GM21367 (cell line): ENCODE measurements around the gene CCHCR1.

ENCODE experiments used
- ATAC-seq: cut with Tn5 transposase; IDR thresholded peaks from one replicate; pipeline ENCODE4 v1.9.1; 2021; ENCODE audit not compliant: unreplicated experiment

Gene CCHCR1

GRCh38 chr6:31132806-31133205 is 24.8 kb downstream of the CCHCR1 start:
- ATAC-seq = no peak

- ATAC-seq = no peak
These were observed 26.0 kb downstream of the CCHCR1 start for GRCh38 chr6:31131595-31131994.

DNA sequence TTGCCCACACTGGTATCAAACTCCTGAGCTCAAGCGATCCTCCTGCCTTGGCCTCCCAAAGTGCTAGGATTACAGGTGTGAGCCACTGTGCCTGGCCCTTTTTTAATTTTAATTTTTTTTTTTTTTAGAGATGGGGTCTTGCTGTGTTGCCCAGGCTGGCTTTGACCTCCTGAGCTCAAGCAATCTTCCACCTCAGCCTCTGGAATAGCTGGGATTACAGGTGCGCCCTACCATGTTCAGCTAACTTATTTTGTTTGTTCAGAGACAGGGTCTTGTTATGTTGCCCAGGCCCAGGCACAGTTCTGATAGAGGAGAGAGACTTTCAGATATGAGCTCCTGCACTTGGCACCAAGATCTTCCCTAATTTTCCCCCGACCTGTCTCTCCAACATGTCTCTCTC is 26.9 kb downstream of the CCHCR1 start:
- ATAC-seq = no peak

DNA sequence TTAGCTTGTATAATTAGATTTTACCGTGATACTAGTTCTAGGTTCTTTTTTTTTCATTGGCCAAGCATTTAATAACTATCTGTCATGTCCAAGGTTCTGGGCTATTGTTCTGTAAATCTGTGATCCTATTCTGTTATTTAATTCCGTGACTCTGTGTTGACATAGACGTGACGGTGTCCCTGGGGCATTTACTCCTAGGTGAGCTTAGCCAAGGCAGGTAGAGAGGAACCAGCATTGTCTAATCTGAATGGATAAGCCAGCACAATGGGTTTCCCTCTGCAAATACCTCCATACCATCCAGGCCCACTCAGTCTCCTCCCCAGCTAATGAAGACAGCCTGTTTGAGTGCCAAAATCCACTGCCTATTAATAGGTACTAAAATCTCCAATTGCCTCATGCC is 28.5 kb downstream of the CCHCR1 start:
- ATAC-seq = no peak

DNA sequence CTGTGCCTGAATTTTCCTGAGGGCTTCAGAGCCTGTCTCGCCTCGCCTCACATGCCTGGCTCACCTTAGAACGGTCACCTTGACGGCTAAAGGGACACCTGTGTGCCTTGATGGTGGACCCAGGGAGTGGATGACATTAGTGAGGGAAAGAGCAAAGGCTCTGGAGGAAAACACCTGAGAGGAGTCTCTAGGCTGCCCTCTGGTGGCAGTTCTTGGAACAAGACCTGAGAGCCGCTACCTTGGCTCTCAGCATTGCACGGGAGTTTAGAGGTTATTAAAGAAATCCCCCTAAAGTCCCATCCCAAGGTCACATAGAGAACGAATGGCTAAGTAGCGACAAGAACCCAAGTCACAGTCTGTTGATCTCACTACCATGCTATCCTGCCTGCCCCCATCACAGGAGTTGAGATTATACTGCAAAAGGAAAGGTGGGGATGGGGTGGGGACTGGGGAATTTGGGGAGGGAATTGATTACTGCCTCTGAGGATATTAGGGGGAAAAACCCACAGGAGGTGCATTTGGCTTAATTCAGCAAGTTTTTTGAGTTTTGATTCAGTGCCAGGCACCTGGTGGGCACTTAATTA is 29.4 kb downstream of the CCHCR1 start:
- ATAC-seq = no peak

DNA sequence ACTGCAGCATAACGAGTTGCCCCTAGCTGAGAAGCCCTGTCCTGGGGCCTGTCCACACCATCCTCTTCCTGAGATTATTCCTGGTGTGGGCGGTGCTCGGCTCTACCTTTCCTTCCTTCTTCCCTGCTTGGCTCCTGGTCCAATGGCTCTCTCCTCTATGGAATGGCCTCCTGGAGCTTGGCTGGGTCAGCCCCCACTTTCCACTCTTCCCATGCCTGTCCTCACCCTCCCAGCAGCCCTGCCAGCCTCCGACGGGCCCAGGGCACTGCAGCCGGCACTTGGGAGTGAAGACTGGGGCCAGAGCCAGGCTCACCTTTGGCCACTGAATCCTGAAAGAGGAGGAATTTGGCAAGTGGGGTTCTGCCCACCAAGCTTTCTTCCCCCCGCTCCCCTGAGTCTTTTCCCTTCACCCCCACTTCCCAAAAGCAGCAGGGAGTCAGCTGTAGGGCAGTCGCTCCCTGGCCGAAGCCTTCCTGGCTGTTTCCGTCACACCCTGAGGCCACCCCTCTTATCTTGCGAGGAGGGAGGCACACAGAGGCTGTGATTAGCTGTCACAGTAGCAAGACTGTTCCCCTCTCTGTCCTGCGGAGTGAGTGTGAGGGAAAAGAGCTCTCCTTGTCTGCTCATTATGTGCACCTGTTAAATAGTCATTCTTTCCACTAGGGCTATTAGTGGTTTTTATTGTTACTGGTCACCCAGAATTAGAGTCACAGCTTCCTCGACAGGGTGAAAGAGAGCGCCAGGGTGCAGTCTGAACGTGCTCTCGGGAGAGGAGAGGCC is 31.0 kb downstream of the CCHCR1 start:
- ATAC-seq = no peak

DNA sequence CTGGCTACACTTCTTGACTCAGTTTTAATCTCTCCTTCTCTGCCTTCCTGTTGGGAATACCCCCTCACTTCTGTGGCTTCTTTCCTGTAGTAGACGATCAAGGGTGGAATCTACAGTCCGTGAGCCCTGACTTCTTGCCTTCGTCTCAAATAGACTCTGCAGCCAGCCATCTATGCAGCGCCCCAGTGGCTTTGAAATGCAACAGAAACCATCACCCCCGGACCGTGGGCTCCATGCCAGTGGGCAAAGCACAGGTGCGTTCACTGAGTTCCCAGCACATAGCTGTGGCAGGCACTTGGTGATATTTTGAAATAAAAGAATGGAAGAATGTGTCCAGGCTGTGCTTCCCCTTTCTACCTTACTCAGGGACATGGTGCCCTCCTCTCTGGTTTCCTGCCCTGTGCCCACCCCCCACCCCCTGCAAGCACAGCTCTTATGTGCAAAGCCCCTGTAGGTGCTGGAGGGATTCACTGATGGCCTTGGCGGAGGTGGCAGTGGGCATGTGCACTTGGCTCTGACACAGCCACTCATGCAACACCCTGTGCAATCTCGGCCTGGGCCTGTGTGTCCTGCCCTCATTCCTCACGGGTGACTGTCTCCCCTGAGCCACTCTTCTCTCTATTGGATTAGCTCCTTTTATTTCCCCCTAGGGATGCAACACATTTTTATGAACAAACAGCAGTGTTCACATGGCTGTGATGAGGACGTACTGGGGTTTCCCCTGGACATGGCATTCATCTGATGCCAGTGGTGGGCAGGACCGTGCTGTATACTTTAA is 31.8 kb downstream of the CCHCR1 start:
- no peak for ATAC-seq

DNA sequence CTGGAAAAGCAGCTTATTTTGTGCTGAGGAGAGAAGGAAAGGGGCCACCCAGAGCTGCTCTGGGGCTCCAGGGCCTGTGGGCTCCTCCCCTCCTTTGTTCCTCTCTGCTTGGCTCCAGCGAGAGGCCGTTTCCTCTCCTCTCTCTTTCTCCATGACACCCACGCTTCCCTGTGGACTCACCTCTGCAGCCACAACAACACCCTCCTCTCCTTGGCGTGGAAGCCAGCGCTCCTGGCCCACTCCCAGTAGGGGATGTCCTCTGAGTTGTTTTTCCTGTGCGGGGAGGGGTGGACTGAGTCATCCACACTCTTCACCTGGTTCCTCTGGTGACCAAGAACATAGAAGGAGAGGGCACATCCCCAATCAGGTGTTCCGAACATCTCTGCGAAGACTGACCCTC is 32.4 kb downstream of the CCHCR1 start:
- ATAC-seq = no peak

DNA sequence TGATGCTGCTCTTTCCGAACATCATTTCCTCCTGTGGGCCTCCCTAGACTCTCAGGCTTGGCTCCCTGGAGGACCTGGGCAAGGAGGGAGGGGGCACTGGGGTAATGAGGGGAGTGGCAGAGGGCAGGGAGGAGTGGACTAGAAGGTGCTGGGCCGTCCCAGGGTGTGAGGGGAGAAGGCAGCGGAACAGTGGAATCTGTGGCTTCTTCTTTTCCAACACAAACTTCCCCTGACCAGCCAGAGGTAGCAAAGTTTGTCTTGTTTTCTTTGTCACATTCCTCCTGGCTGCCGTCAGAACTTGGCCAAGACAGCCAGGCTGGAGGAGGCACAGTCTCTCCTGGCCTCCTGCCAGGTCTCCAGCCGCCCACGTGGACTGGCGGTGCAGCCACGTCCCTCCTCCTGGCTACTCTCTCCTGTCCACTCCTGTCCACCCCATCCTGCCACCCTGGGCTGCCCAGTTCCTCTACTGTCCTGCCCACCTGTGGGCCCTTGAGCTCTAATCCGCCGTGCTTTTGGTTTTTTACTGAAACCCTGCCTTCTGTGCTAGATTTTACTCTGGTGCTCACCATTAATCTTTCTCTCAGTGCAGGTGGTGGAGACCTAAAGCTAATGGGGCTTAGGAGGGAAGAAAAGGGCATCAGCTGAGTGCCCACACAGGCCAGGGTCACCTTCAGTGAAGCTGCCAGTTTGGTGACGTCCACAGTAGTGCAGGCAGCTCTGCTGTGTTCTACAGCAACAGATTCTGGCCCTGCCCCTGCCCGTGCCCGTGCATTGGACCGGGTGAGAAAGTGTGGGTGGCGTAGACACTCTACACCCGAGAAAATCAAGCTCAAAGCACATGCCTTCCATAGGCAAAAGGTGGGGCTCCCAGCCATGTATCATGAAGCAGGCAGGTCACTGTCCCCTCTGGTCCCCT is 34.6 kb downstream of the CCHCR1 start:
- ATAC-seq = no peak

DNA sequence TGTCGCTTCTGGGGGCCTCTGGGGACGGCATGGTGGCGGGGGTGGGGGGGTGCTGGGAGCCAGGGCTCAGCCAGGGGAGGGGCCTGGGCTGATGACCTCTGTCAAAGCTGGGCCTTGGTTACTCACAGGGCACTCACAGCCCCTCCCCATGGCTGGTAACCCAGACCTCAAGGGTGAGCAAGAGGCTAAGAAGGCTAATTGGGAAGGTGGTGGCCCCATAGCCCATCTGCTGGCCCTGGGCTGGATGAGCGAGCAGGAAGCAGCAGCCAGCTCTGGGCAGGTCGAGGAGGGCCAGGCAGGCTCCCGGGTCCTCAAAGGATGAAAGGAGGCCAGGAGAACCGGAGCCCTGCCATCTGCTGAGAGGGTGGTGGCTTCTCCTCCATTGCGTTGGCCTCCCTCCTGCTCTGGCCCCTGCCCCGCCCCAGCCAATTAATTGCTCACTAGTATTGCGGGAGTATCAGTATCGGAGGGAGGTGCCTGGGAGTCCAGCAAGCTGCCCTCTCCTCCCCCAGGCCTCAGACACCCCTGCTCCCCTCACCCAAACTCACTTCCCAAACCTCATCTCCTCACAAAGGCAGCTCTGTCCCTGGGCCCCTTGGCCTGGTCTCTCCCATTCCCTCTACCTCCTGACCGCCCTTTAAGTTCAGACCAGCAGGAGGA is 36.3 kb downstream of the CCHCR1 start:
- ATAC-seq = no peak

DNA sequence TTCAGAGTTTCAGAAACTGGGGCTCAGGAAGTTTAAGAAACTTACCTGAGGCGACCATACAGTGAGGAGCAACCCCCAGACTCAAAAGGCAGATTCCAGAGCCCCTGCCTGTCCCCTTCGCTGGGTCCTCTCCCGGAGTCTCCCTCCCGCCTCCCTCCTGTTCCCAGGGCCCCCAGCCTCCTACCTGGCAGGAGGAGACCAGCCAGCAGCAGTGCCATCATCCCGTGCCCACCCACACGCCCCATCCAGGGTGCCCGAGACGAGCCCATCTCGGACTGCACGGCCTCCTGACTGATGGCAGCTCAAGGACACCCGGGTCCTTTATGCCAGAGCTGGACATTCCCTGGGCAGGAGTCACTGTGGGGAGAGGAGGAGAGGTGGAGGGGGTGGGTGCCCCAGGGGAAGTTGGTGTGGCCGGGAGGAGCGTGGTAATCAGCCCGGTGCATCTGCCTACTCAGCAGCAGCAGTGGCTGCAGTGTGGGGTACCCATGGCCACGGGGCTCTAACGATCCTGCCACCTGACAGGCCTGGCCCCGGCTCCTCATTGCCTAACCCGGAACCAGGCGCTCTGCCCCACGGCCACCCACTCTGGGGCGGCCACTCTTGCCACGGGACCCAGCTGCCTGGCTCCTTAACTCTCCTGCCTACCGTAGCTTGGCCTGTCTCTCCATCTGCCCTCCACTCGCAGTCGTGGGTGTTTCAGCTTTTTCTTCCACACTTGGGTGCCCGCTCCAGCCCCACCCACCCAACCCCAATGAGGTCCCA is 37.3 kb downstream of the CCHCR1 start, which contains the start of gene CDSN:
CDSN (minus strand) TSS at position 296 of the 765 bp plus-strand sequence; CDS start at position 269, 27 bp downstream.
- no peak for ATAC-seq

DNA sequence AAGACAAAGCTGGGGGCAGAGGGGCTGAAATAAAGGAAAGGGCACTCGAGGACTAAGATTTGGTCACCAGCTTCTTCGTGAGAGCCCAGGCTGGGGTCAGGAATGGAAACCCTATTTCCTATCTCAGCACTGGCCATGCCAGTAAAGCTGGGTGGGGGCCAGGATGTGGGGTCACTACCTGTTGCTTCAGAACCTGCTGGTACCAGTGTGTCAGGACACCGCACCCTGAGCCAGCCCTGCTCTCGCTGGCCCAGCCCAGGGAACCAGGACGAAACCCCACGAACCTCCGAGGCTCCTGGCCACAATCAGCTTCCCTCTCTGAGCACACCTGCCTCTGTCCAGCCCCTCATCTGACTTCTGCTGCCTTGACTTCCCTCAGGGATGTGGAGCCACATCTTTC is 39.4 kb downstream of the CCHCR1 start:
- ATAC-seq = no peak

DNA sequence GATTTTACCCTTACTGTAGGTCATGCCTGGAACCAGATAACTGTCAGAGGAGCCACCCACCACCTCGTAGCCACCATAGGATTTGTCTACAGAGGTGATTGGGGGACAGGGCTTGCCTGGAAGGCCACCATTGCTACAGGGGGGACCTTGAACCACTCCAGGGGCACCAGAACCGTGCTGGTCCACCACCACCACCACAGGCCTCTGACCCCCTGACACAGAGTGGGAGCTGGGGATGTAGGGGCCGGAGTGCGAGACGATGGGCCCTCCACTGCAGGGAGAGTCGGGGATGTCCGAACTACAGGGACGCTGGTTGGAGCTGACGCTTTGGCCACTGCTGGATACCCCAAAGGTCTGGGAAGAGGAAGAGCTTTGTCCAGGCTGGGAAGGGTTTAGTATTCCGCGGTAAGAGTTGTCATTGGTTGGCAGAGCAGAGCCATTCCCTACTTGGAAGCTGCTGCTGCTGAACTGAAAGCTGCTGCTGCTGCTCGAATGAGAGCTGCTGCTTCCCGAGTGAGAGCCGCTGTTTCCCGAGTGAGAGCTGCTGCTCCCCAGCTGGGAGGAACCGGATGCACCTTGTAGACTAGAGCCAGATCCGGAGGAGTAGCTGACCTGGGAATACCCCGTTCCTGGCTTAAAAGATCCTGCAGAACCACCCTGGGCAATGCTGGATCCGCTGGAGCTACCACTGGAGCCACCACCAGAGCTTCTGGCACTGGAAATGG is 40.8 kb downstream of the CCHCR1 start:
- ATAC-seq = no peak

DNA sequence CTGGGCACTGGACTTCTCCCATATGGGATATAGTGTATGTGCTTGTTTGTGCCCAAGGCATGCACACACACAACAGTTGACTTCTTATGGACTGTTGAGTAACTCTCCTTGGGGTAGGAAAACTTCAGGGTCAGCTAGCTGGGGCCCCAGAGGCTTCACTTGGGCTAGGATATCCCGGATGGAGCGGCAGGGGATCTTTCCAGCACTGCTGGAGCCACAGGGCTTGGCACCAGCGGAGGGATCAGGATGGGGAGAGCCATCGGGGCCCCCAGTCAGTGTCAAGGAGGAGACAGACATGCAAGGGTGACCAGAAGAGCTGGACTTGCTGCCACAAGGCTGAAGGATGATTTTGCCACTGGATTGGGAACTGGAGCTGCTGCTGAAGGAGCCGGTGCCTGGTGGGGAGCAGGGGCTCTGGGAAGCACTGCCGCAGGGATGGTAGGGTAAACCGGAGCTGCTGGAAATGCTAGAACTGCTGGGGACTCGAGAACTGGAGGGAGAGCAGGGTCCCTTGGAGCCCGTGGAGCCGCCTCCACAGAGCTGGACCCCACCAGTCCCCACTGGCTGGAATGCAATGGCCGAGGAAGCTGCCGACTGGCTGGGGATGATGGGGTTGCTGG is 41.6 kb downstream of the CCHCR1 start:
- ATAC-seq = no peak

- no peak for ATAC-seq
These were observed 42.4 kb downstream of the CCHCR1 start for GRCh38 chr6:31114970-31115849.

DNA sequence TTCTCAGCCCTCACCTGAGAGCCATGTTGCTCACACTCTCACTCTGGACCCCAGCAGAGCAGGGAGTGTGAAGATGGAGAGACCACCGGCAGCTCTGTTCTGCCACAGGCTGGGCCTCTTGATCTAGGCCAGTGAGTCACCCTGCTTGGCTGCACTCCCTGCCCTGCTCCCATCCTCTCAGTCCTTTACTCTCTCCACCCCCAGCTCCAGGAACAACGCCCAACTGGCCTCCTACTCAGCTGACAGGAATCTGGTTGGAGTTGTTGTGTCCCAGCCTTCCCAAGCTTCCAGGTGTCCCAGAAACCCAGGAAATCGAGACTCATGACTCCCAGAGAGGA is 43.1 kb downstream of the CCHCR1 start, which contains the start of gene PSORS1C1:
PSORS1C1 (plus strand) TSS at position 260 of the 338 bp plus-strand sequence. CDS start 14,833 bp downstream, outside the sequence.
- no peak for ATAC-seq

- ATAC-seq = no peak
These were observed 43.6 kb downstream of the CCHCR1 start for GRCh38 chr6:31113861-31114540.
